Measurements from ENCODE around the gene NDUFAF2. TPM values are rescaled to one million over a fixed set of nuclear protein-coding genes. Genes with fewer than 3 reads are reported as not detected.

The NDUFAF2 gene
- total RNA-seq, 1 experiment from 2014 or later: 44.5 TPM

- Mint-ChIP-seq H3K9me3 (ENCODE audit: low read depth, unreplicated experiment) (no peaks in the 10 kb centered on the region), H3K4me1 (ENCODE audit: low read depth, unreplicated experiment) (peaks cover 37% of the 10 kb centered on the region), H3K4me3 (ENCODE audit: low read depth, unreplicated experiment) (no peak overlapping the region), H3K27me3 (ENCODE audit: unreplicated experiment) (no peaks in the 10 kb centered on the region), H3K36me3 (ENCODE audit: insufficient read depth, unreplicated experiment) (no peaks in the 10 kb centered on the region), H3K27ac (ENCODE audit: unreplicated experiment) (peak overlapping the region; percentile 14)
- no peak for TF ChIP-seq CTCF (IDR thresholded peaks at IDR 0.05; ENCODE audit: unreplicated experiment)
- intact Hi-C loops (cut with micrococcal nuclease; ENCODE audit: unreplicated experiment): loop anchor here (5.0 to 10.0 kb wide), 5 partner anchors 94 to 591 kb away; no protein-coding TSS in a partner anchor
- no peak for DNase-seq
- BruUV-seq (replicated peaks): no TSS peak
- CTCF ChIA-PET: no interaction called here
Observed at GRCh38 chr5:61051267-61051666, 106.3 kb downstream of the NDUFAF2 start.

- intact Hi-C loops (cut with micrococcal nuclease; ENCODE audit: unreplicated experiment): loop anchor here (2.0 to 10.0 kb wide), 6 partner anchors 96 to 589 kb away; partner anchors contain the start of gene SMIM15
- peak; percentile 15 for DNase-seq
- no TSS peak for BruUV-seq (replicated peaks)
- Mint-ChIP-seq H3K9me3 (ENCODE audit: low read depth, unreplicated experiment) (no peaks in the 10 kb centered on the region), H3K4me3 (ENCODE audit: low read depth, unreplicated experiment) (no peak overlapping the region), H3K36me3 (ENCODE audit: insufficient read depth, unreplicated experiment) (no peaks in the 10 kb centered on the region), H3K27ac (ENCODE audit: unreplicated experiment) (peak overlapping the region; percentile 67), H3K27me3 (ENCODE audit: unreplicated experiment) (no peaks in the 10 kb centered on the region), H3K4me1 (ENCODE audit: low read depth, unreplicated experiment) (peaks cover 37% of the 10 kb centered on the region)
- CTCF ChIA-PET: no interaction called here
- TF ChIP-seq CTCF (IDR thresholded peaks at IDR 0.05; ENCODE audit: unreplicated experiment): no peak
Observed at GRCh38 chr5:61052882-61053281, 107.9 kb downstream of the NDUFAF2 start.

DNA sequence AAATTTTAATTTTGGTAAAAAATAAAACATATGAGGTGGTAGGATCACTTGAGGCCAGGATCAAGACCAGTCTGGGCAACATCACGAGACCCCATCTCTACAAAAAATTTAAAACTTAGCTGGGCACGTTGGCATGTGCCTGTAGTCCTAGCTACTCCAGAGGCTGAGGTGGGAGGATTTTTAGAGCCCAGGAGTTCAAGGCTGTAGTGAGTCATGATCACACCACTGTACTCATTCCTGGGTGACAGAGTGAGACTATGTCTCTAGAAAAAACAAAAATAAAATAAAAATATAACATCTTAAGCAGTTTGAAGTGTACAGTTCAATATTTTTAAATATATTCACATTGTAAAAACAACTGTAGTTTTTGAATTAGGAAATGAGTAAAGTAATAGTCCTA, 108.9 kb downstream of the NDUFAF2 start:
- BruUV-seq (replicated peaks): no TSS peak
- no peaks in the 10 kb centered on the region for H3K36me3 Mint-ChIP-seq (ENCODE audit: insufficient read depth, unreplicated experiment)
- no peak for DNase-seq
- H3K4me3 Mint-ChIP-seq (ENCODE audit: low read depth, unreplicated experiment): no peak overlapping the region
- H3K4me1 Mint-ChIP-seq (ENCODE audit: low read depth, unreplicated experiment): peaks cover 27% of the 10 kb centered on the region
- H3K27me3 Mint-ChIP-seq (ENCODE audit: unreplicated experiment): no peaks in the 10 kb centered on the region
- no peaks in the 10 kb centered on the region for H3K9me3 Mint-ChIP-seq (ENCODE audit: low read depth, unreplicated experiment)
- H3K27ac Mint-ChIP-seq (ENCODE audit: unreplicated experiment): no peak overlapping the region
- TF ChIP-seq CTCF (IDR thresholded peaks at IDR 0.05; ENCODE audit: unreplicated experiment): no peak
- CTCF ChIA-PET: interaction anchor here (1.0 kb wide), 1 partner anchor 881 kb away, joined by 3 read pairs; no protein-coding TSS in a partner anchor
- intact Hi-C loops (cut with micrococcal nuclease; ENCODE audit: unreplicated experiment): loop anchor here (2.0 to 10.0 kb wide), 6 partner anchors 97 to 588 kb away; partner anchors contain the start of gene SMIM15

DNA sequence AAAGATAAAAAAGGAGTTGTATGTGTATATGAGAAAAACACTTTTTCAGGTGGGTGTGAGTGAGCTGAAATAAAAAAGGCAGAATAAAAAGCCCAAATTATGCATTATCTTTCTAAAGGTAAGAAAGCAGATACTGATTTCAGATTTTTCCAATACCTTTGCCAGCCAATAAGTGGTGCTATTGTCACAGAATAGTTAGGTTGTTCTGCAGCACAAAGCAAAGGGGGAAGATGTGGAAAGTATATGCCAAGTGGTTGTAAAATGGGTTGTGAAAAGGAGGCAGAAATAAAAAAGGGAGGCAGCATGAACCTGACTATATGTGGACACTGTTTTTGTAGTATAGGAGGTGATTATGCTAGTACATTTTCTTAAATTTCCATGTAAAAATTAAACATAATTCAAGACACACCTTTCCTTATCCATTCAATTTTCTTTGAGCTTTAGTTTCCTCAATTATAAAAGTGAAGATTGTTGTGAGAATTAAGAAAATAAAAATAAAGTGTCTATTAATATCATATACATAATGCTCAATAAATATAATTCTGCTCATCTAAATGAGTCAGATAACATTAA, 110.5 kb downstream of the NDUFAF2 start:
- CTCF ChIA-PET: interaction anchor here (0.6 kb wide), 1 partner anchor 587 kb away, joined by 3 read pairs; no protein-coding TSS in a partner anchor
- BruUV-seq (replicated peaks): no TSS peak
- peak; percentile 57 for TF ChIP-seq CTCF (IDR thresholded peaks at IDR 0.05; ENCODE audit: unreplicated experiment)
- Mint-ChIP-seq H3K4me1 (ENCODE audit: low read depth, unreplicated experiment) (peaks cover 26% of the 10 kb centered on the region), H3K27me3 (ENCODE audit: unreplicated experiment) (no peaks in the 10 kb centered on the region), H3K9me3 (ENCODE audit: low read depth, unreplicated experiment) (no peaks in the 10 kb centered on the region), H3K27ac (ENCODE audit: unreplicated experiment) (no peak overlapping the region), H3K36me3 (ENCODE audit: insufficient read depth, unreplicated experiment) (no peaks in the 10 kb centered on the region), H3K4me3 (ENCODE audit: low read depth, unreplicated experiment) (no peak overlapping the region)
- DNase-seq: peak; percentile 23
- intact Hi-C loops (cut with micrococcal nuclease; ENCODE audit: unreplicated experiment): loop anchor here (1.0 to 10.0 kb wide), 8 partner anchors 82 to 879 kb away; partner anchors contain the start of gene ZSWIM6

All from Calu3 (cell line).